Esophagus muscularis mucosa (tissue), 4 donors: Measurements from ENCODE around the gene CPNE5.
"Not testable (repeated sequence)": the region's sequence is repeated elsewhere in the genome, so short reads cannot be mapped to it uniquely, and the experiment has no call there.

ENCODE experiments used
- EP300 ChIP-seq: sonication (generic); formaldehyde crosslinking; IDR thresholded peaks from one replicate; pipeline ENCODE4 v1.6.1; 2017; ENCODE audit warnings: antibody characterized with exemption
- POLR2A ChIP-seq: fragments of 450-650 bp; IDR thresholded peaks from one replicate; pipeline ENCODE4 v1.6.1; 2017; ENCODE audit warnings: antibody characterized with exemption, moderate library complexity, mild to moderate bottlenecking, low read depth
- TF ChIP-seq, protein P1 (sequence below), 3 experiments: fragments of 200-600 bp in 2 of 3; fragments of 450-650 bp in 1 of 3; sonication (generic) in 2 of 3; IDR thresholded peaks; one replicate each; pipeline ENCODE4 v1.5.1; 2017 to 2019; ENCODE audit warnings: antibody characterized with exemption in 3 of 3, mild to moderate bottlenecking in 2 of 3, moderate library complexity in 1 of 3

DNA sequence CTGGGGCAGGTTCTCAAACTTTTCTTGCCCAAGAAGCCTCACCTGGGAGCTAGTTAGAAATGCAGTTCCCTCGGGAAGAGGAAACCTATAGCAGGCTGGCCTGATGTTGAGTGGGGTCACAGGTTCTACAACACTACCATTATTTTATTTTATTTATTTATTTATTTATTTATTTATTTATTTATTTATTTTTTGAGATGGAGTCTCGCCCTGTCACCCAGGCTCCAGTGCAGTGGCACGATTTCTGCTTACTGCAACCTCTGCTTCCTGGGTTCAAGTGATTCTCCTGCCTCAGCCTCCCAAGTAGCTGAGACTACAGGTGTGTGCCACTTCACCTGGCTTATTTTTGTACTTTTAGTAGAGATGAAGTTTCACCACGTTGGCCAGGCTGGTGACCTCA lies 115.3 kb downstream of the CPNE5 start:
- TF ChIP-seq, protein P1, sequence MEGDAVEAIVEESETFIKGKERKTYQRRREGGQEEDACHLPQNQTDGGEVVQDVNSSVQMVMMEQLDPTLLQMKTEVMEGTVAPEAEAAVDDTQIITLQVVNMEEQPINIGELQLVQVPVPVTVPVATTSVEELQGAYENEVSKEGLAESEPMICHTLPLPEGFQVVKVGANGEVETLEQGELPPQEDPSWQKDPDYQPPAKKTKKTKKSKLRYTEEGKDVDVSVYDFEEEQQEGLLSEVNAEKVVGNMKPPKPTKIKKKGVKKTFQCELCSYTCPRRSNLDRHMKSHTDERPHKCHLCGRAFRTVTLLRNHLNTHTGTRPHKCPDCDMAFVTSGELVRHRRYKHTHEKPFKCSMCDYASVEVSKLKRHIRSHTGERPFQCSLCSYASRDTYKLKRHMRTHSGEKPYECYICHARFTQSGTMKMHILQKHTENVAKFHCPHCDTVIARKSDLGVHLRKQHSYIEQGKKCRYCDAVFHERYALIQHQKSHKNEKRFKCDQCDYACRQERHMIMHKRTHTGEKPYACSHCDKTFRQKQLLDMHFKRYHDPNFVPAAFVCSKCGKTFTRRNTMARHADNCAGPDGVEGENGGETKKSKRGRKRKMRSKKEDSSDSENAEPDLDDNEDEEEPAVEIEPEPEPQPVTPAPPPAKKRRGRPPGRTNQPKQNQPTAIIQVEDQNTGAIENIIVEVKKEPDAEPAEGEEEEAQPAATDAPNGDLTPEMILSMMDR (IDR thresholded peaks at IDR 0.05): not testable (repeated sequence)
- not testable (repeated sequence) for TF ChIP-seq EP300, POLR2A
